HG02943 (cell line): Measurements from ENCODE around the gene UGT1A1.

ENCODE experiments used
- ATAC-seq: cut with Tn5 transposase; IDR thresholded peaks from one replicate; pipeline ENCODE4 v1.9.1; 2021; ENCODE audit warnings: mild to moderate bottlenecking, low read depth, moderate library complexity; ENCODE audit not compliant: unreplicated experiment

Gene UGT1A1

DNA sequence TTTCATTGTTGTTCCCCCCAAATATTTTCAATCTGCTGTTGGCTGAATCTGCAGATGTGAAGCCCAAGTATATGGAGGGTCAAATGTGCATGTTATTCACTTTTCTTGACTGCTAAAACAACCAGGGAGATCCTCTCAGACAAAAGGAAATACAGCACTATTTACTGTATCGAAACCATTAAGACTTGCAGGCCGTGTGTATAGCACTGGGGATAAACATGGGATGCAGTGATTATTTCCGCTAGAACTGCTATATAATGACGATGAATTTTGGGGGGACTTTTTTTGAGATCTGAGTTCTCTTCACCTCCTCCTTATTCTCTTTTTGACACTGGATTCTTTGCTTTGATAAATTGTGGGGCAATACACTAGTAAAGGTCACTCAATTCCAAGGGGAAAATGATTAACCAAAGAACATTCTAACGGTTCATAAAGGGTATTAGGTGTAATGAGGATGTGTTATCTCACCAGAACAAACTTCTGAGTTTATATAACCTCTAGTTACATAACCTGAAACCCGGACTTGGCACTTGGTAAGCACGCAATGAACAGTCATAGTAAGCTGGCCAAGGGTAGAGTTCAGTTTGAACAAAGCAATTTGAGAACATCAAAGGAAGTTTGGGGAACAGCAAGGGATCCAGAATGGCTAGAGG lies 3.5 kb upstream of the UGT1A1 start:
- ATAC-seq: no peak

GRCh38 chr2:233758141-233758540 lies 1.9 kb upstream of the UGT1A1 start:
- ATAC-seq: no peak

DNA sequence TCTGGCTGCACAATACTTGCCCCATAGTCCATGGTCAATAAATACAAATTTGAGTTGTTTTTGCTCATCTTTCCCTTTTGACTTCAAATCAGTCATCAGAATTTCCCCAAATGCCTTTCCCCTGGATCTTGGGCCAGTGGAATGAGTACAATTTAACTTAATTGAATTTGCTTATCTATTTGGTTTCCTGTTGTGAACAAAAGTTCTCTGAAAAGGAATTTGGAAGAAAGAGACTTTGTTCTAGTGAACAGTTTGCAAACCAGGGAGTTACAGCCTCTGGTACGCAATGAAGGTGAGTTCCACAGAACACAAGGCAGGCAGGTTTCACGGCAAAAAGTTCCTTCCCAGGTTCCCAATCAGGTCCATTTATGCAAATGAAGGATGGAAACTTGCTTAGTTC lies 1.2 kb upstream of the UGT1A1 start:
- ATAC-seq: no peak

- ATAC-seq: no peak
Observed at GRCh38 chr2:233761040-233761769, 1.1 kb downstream of the UGT1A1 start.

DNA sequence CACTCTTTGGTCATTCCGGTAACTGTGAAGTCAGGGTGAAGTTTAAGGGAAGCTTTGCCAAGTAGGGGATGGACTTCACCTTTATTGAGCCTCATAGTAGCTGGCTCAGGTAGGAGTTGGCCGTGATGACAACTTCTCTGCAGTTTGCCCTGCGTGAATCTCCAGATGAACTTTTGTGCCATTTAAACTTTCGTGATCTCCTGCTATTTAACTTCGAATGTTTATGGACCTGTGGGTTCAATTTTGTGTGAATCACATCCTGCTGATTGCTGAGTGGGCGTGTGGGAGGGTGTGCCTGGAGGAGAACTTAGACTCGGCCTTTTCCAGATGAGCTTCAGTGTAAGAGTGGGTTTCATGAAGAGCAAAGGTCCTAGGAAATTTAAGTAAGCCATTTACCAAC lies 4.2 kb downstream of the UGT1A1 start:
- no peak for ATAC-seq

- ATAC-seq: no peak
Observed at GRCh38 chr2:233764761-233765160, 4.7 kb downstream of the UGT1A1 start.

- ATAC-seq: no peak
Observed at GRCh38 chr2:233766416-233766815, 6.3 kb downstream of the UGT1A1 start.

DNA sequence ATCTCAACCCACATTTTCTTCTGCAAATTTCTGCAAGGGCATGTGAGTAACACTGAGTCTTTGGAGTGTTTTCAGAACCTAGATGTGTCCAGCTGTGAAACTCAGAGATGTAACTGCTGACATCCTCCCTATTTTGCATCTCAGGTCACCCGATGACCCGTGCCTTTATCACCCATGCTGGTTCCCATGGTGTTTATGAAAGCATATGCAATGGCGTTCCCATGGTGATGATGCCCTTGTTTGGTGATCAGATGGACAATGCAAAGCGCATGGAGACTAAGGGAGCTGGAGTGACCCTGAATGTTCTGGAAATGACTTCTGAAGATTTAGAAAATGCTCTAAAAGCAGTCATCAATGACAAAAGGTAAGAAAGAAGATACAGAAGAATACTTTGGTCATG lies 8.0 kb downstream of the UGT1A1 start:
- ATAC-seq: no peak

DNA sequence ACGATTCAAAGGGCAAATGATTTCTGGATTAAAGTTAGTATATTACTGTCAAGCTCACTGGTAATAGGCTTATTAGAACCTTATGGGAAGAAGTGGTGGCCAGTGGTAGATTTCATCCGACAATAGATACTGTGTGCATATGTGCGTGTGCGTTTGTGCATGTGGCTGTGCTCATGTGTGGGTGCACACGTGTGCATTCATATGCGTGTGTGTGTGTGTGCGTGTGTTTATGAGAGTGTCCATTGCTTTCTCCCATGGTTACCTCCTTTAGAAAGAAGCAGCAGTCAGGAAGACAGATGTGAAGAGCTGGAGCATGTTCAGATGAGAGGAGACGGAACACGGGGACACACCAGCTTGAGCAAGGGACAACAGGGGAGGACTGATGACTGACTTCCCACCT lies 9.2 kb downstream of the UGT1A1 start:
- ATAC-seq: no peak

GRCh38 chr2:233772153-233772552 lies 12.1 kb downstream of the UGT1A1 start:
- ATAC-seq: no peak

- ATAC-seq: no peak
Observed at GRCh38 chr2:233772583-233772982, 12.5 kb downstream of the UGT1A1 start.

DNA sequence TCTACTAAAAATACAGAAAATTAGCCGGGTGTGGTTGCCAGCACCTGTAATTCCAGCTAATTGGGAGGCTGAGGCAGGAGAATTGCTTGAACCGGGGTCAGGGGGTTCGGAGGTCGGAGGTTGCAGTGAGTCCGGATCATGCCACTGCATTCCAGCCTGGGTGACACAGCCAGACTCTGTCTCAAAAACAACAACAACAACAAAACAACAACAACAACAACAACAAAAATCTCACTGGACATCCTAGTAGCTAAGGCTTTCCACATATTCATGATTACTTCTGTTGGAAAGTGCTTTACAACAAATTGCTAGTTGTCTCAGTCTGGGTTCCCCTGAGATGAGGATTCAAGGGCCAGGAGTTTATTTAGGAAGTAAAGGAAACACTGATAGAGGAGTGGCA lies 13.8 kb downstream of the UGT1A1 start:
- ATAC-seq: no peak

DNA sequence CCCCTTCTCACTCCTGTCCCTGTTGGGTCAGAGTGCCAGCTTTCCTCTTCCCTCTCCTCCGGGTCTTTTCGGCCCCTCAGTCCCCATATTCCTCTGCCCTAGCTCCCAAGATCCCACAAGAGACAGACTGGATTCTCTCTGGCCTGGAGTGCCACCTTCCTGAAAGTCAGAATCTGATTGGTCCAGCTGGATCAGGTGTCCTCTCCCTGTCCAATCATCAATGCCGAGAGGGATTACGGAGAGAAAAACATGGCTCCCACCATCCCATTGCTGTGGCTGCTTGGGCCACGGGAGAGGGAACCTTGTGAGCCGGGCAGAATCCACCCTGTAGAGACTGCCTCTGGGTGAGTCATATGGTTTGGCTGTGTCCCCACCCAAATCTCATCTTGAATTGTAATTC lies 15.3 kb downstream of the UGT1A1 start:
- ATAC-seq: no peak

DNA sequence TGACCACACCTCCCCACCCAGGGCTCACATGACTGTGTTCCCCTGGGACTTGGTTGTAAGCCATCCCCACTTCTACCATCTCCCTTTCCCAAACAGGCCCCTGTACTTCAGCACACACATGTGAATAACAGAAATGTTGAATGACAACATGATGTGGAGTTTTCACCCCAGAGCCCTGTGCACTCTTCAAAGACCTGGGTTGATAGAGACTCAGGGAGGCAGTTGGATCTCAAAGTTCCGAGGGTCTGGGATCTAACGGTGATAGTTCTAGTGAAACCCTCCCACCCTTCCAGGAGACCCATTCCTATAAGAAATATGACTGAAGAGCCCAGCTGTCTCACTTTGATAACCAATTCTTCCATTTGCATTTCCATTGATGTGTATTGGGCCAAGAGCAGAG lies 18.0 kb downstream of the UGT1A1 start, which contains the start of gene MROH2A:
Gene MROH2A, plus strand, starts transcription at position 301 of the 400 bp plus-strand sequence. CDS start 1,029 bp downstream, outside the sequence.
- ATAC-seq: no peak

- ATAC-seq: no peak
Observed at GRCh38 chr2:233779722-233780121, 19.7 kb downstream of the UGT1A1 start.

- ATAC-seq: no peak
Observed at GRCh38 chr2:233780771-233781170, 20.7 kb downstream of the UGT1A1 start.

- ATAC-seq: no peak
Observed at GRCh38 chr2:233789554-233789953, 29.5 kb downstream of the UGT1A1 start.

GRCh38 chr2:233791151-233791882 lies 31.2 kb downstream of the UGT1A1 start:
- no peak for ATAC-seq

GRCh38 chr2:233791883-233792329 lies 31.8 kb downstream of the UGT1A1 start:
- ATAC-seq: no peak

DNA sequence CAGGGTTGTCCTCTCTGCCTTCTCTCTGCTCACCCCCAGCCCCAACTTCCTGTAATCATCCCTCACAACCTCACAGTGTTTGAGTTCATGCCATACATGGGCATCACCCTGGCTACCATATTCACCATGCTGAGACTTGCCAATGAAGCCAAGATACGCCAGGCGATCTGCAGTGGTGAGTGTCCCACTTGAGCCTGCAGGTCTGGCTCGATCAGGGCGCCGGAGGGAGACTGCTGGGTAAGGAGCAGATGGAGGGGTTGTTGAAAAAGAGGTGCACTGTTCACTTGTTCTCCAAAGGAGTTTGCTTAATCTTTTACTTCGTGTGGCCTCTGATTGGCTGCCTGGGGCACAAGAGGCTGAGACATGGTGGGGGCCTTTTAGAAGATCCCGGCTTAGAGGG lies 32.6 kb downstream of the UGT1A1 start:
- no peak for ATAC-seq

DNA sequence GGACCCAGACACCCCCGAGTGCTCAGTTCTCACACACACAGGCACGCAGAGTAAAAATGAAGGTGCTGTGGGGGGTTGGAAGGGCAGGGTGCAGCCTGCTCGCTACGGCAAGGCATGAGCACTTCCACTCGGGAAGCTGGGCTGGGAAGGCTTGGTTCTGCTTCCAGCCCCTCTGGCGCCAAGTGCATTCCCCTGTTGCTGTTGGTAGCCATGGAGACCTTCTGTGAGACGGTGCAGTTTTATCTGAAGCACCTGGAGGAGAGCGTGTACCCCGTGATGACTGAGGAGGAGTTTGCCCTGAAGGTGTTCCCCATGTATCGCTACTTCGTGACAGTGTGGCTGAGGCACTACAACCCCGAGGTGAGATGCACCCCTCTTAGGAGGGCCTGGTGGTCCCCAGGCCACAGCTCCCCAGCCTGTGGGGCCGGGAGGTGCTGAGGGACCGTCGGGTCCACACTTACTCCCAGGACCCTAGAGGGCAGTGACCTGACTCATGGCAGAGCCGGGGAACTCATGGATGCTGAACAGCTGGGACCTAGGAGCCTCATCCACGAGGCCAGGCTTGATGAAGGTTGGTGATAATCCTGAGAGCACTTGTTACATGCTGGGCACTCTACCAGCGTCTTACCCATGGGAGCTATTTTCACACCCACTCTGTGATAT lies 33.5 kb downstream of the UGT1A1 start:
- ATAC-seq: no peak
